GM20431 (cell line): Measurements from ENCODE around the gene GALNTL6.

ENCODE experiments used
- in situ Hi-C: fragments of 300-500 bp; cut with MseI, MboI; formaldehyde crosslinking; loops from one replicate; pipeline ENCODE4 v1.15.0; 2020; ENCODE audit warnings: low sequenced_read_pairs; ENCODE audit not compliant: unreplicated experiment

GALNTL6 gene

GRCh38 chr4:172095161-172095560 is 282.0 kb downstream of the GALNTL6 start:
- in situ Hi-C loops: no loop called here

- in situ Hi-C loops: no loop called here
These were observed 283.6 kb downstream of the GALNTL6 start for GRCh38 chr4:172096786-172097185.

GRCh38 chr4:172099376-172099775 is 286.2 kb downstream of the GALNTL6 start:
- in situ Hi-C loops: no loop called here

- in situ Hi-C loops: no loop called here
These were observed 290.3 kb downstream of the GALNTL6 start for GRCh38 chr4:172103456-172103855.

GRCh38 chr4:172104539-172104938 is 291.3 kb downstream of the GALNTL6 start:
- in situ Hi-C loops: no loop called here

- in situ Hi-C loops: no loop called here
These were observed 292.7 kb downstream of the GALNTL6 start for GRCh38 chr4:172105918-172106317.

GRCh38 chr4:172109466-172109865 is 296.3 kb downstream of the GALNTL6 start:
- in situ Hi-C loops: no loop called here

GRCh38 chr4:172124656-172125308 is 311.6 kb downstream of the GALNTL6 start:
- in situ Hi-C loops: no loop called here

- in situ Hi-C loops: no loop called here
These were observed 312.2 kb downstream of the GALNTL6 start for GRCh38 chr4:172125443-172125842.

- in situ Hi-C loops: no loop called here
These were observed 314.0 kb downstream of the GALNTL6 start for GRCh38 chr4:172127168-172127567.

- in situ Hi-C loops: no loop called here
These were observed 316.4 kb downstream of the GALNTL6 start for GRCh38 chr4:172129593-172129992.

- in situ Hi-C loops: no loop called here
These were observed 321.3 kb downstream of the GALNTL6 start for GRCh38 chr4:172134521-172134920.

- in situ Hi-C loops: no loop called here
These were observed 327.8 kb downstream of the GALNTL6 start for GRCh38 chr4:172141025-172141424.

GRCh38 chr4:172142281-172142741 is 329.1 kb downstream of the GALNTL6 start:
- in situ Hi-C loops: no loop called here

- in situ Hi-C loops: no loop called here
These were observed 330.6 kb downstream of the GALNTL6 start for GRCh38 chr4:172143605-172144314.

- in situ Hi-C loops: no loop called here
These were observed 334.5 kb downstream of the GALNTL6 start for GRCh38 chr4:172147687-172148086.

GRCh38 chr4:172149329-172149728 is 336.1 kb downstream of the GALNTL6 start:
- in situ Hi-C loops: no loop called here

GRCh38 chr4:172152284-172152683 is 339.1 kb downstream of the GALNTL6 start:
- in situ Hi-C loops: no loop called here

GRCh38 chr4:172153719-172154118 is 340.5 kb downstream of the GALNTL6 start:
- in situ Hi-C loops: no loop called here

GRCh38 chr4:172155838-172156345 is 342.7 kb downstream of the GALNTL6 start:
- in situ Hi-C loops: no loop called here

GRCh38 chr4:172157946-172158345 is 344.7 kb downstream of the GALNTL6 start:
- in situ Hi-C loops: no loop called here
